B cell (primary cell): ENCODE measurements around the gene PLCB3. TPM values are rescaled to one million over a fixed set of nuclear protein-coding genes. Genes with fewer than 3 reads are reported as not detected.

Experiments
- ATAC-seq: fragments of 200-7000 bp; cut with Tn5 transposase; one replicate; pipeline ENCODE4 v1.10.0; 2021; ENCODE audit warnings: low read depth, mild to moderate bottlenecking, moderate number of reproducible peaks, moderate library complexity
- CTCF ChIA-PET: fragments of 350-600 bp; sonication (Branson Sonifier 250); formaldehyde crosslinking; loops from one replicate; lab custom pipeline; 2021; ENCODE audit warnings: antibody characterized with exemption, inconsistent platforms; lab: Charles Lee
- POLR2A ChIA-PET: fragments of 350-600 bp; sonication (Branson Sonifier 250); formaldehyde crosslinking; loops from one replicate; lab custom pipeline; 2021; ENCODE audit warnings: antibody characterized with exemption; lab: Charles Lee
- DNase-seq: peaks from one replicate; pipeline ENCODE4 v3.0.0; 2013
- H2AFZ ChIP-seq: 2 replicates; pipeline ENCODE4 v1.6.1; 2012; ENCODE audit warnings: mild to moderate bottlenecking, low read depth, low read length; ENCODE audit not compliant: insufficient read depth, poor library complexity, severe bottlenecking
- H3K27ac ChIP-seq, 2 donors: 1 replicate in 1 of 2; 2 replicates in 1 of 2; pipeline ENCODE4 v1.5.1; 2012 to 2013; ENCODE audit warnings: low read length in 2 of 2, mild to moderate bottlenecking in 2 of 2, moderate library complexity in 1 of 2
- H3K27me3 ChIP-seq, 4 experiments: fragments of 200-600 bp in 1 of 4; sonication (generic) in 1 of 4; replicated peaks in 1 of 4; 1 replicate in 2 of 4; 2 replicates in 2 of 4; pipeline versions ENCODE4 v1.6.1 to v1.7.0; 2013 to 2016; ENCODE audit warnings: low read length in 3 of 4, mild to moderate bottlenecking in 2 of 4, mixed read lengths in 1 of 4, moderate library complexity in 1 of 4; ENCODE audit not compliant: insufficient read depth in 4 of 4, control insufficient read depth in 3 of 4; ENCODE audit errors: control extremely low read depth in 1 of 4
- H3K36me3 ChIP-seq, 2 experiments: replicated peaks in 1 of 2; 1 replicate in 1 of 2; 2 replicates in 1 of 2; pipeline versions ENCODE4 v1.6.1 to v1.7.1; 2013; ENCODE audit warnings: low read length in 1 of 2; ENCODE audit not compliant: insufficient read depth in 2 of 2, control insufficient read depth in 1 of 2; ENCODE audit errors: control extremely low read depth in 1 of 2, extremely low read depth in 1 of 2
- H3K4me1 ChIP-seq, 2 donors: fragments of 200-600 bp in 1 of 2; sonication (generic) in 1 of 2; 1 replicate in 1 of 2; 2 replicates in 1 of 2; pipeline versions ENCODE4 v1.5.1 to v1.6.1; 2013 to 2017; ENCODE audit warnings: low read length in 2 of 2; ENCODE audit not compliant: control insufficient read depth in 2 of 2, insufficient read depth in 2 of 2
- H3K4me2 ChIP-seq: replicated peaks from 2 replicates; pipeline ENCODE3; 2012; ENCODE audit warnings: mild to moderate bottlenecking, low read depth, low read length; ENCODE audit not compliant: poor library complexity, severe bottlenecking
- H3K4me3 ChIP-seq, 5 experiments: fragments of 200-600 bp in 1 of 5; sonication (generic) in 1 of 5; 1 replicate in 3 of 5; 2 replicates in 2 of 5; pipeline versions ENCODE4 v1.5.1 to v1.7.0; 2011 to 2016; ENCODE audit warnings: low read length in 4 of 5, mild to moderate bottlenecking in 4 of 5, low read depth in 2 of 5, control low read depth in 1 of 5, moderate library complexity in 1 of 5; ENCODE audit not compliant: insufficient read depth in 1 of 5; ENCODE audit errors: control extremely low read depth in 1 of 5, extremely low read depth in 1 of 5
- H3K79me2 ChIP-seq: fragments of 200-600 bp; sonication (generic); one replicate; pipeline ENCODE4 v1.6.0; 2016; ENCODE audit warnings: low read length; ENCODE audit not compliant: control insufficient read depth, insufficient read depth
- H3K9ac ChIP-seq: fragments of 200-600 bp; sonication (generic); 2 replicates; pipeline ENCODE4 v1.6.1; 2017; ENCODE audit warnings: mild to moderate bottlenecking, low read length, moderate library complexity
- H3K9me3 ChIP-seq, 3 donors: one replicate each; pipeline versions ENCODE4 v1.6.1 to v1.7.1; 2013; ENCODE audit warnings: low read length in 2 of 3; ENCODE audit not compliant: control insufficient read depth in 2 of 3, insufficient read depth in 1 of 3; ENCODE audit errors: control extremely low read depth in 1 of 3
- H4K20me1 ChIP-seq: 2 replicates; pipeline ENCODE4 v1.6.0; 2012; ENCODE audit warnings: mild to moderate bottlenecking, low read length; ENCODE audit not compliant: insufficient read depth, control insufficient read depth, poor library complexity, severe bottlenecking
- H3K27ac Mint-ChIP-seq: one replicate; pipeline ENCODE4 v1.8.0; 2021; ENCODE audit warnings: mixed read lengths
- H3K27me3 Mint-ChIP-seq: one replicate; pipeline ENCODE4 v1.8.0; 2021; ENCODE audit warnings: mixed read lengths
- H3K4me1 Mint-ChIP-seq: one replicate; pipeline ENCODE4 v1.8.0; 2021; ENCODE audit warnings: mixed read lengths
- H3K4me3 Mint-ChIP-seq: one replicate; pipeline ENCODE4 v1.8.0; 2021; ENCODE audit warnings: mixed read lengths
- H3K9me3 Mint-ChIP-seq: one replicate; pipeline ENCODE4 v1.8.0; 2022; ENCODE audit warnings: mixed read lengths; ENCODE audit not compliant: insufficient read depth
- EZH2 ChIP-seq: IDR thresholded peaks from 2 replicates; pipeline ENCODE4 v1.6.1; 2012; ENCODE audit warnings: borderline replicate concordance, low read depth, mild to moderate bottlenecking, moderate library complexity, low read length; ENCODE audit not compliant: insufficient read depth, poor library complexity, severe bottlenecking
- WGBS: methylation state at CpG from one replicate; pipeline ENCODE4 v1.1.5; 2013; ENCODE audit warnings: missing lambda C conversion rate; ENCODE audit not compliant: insufficient coverage; 5-methylcytosine and 5-hydroxymethylcytosine counted together
- intact Hi-C: fragments of 100-400 bp; cut with micrococcal nuclease; formaldehyde crosslinking; loops from one replicate; pipeline ENCODE4 v1.10.0; 2022
- polyA plus RNA-seq: library from polyadenylated mRNA; depleted of rRNA; stranded (reverse); fragments of >200 nt; gene quantifications from 2 replicates; pipeline ENCODE4 v1.2.3, GENCODE V29; 2012
- total RNA-seq, 2 donors: library from RNA; stranded (reverse); fragments of 120-200 nt in 1 of 2; gene quantifications; 1 replicate in 1 of 2; 2 replicates in 1 of 2; pipeline versions ENCODE4 v1.2.3 to v1.2.4, GENCODE V29; 2013 to 2022
- TF ChIP-seq, protein P1 (sequence below): fragments of 200-600 bp; IDR thresholded peaks from one replicate; pipeline ENCODE4 v1.8.0; 2022; ENCODE audit warnings: antibody characterized with exemption, mild to moderate bottlenecking

Gene PLCB3
- total and polyA plus RNA-seq, 2 donors (not counting 1 experiment from before 2014, with no cell fraction given): 3.0 to 8.1 TPM

DNA sequence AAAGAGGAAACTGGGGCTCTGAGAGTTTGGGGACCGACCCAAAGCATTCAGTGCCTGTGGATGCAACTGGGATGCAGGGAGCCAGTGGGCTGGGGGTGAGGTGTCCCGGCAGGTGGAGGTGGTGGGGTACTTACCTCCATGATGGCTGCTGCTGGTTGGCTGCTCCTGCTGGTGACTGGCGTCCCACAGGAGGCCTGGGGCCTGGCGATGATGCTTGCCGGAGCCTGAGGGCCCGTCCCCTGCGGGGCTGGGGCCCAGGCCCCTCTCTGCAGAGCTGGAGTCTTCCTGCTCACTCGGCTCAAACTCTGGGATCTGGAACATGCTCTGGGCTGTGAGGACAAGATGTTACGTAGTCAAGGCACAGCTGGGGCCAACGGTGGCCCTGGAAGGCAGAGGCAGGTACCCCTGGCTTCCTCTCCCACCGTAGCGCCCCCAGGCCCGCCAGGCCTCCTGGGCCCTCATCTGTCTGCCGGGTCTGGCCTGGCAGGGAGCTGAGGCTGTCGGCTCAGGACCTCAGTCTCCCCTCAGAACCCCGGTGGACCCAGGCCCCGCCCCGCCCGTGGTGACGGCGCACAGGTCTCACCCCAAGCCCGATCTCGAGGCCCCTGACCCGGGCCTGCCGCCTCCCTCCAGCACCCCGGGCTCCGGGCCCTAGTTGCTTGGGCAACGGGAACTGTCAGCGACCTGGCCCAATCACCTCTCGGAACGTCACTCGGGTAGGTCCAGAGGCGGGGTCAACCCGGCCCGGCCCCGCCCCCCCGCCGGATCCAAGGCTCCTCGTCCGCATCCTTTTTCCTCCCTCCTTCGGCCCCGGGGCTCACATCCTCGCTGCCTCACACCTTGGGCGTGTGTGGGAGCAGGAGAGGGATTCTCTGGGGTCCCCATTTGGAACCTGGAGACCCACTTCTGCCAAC, 33.0 kb downstream of the PLCB3 start, which contains the start of gene BAD:
BAD (minus strand) TSS at position 618 of the 914 bp plus-strand sequence; CDS start at position 321, 297 bp downstream.
- Mint-ChIP-seq H3K4me3 (peak within 1 kb of the TSS; percentile 90), H3K27me3 (no peaks in the 10 kb centered on the region), H3K9me3 (no peaks in the 10 kb centered on the region), H3K27ac (peak within 1 kb of the TSS; percentile 96), H3K4me1 (peaks cover 20% of the 10 kb centered on the region)
- ChIA-PET CTCF (interaction anchor here (0.8 to 4.6 kb wide), 11 partner anchors 10 to 88 kb away, joined by 3 to 33 read pairs (median 6); partner anchors contain the start of genes CATSPERZ, PLCB3, PPP1R14B and PRDX5), POLR2A (interaction anchor here (0.6 to 5.7 kb wide), 11 partner anchors 8 to 80 kb away, joined by 3 to 67 read pairs (median 5); partner anchors contain the start of genes DNAJC4, ESRRA, FKBP2 and PLCB3)
- intact Hi-C loops: loop anchor here (1.0 to 2.0 kb wide), 3 partner anchors 33 to 54 kb away; partner anchors contain the start of genes DNAJC4, FKBP2 and PLCB3
- peaks cover 34% of the 10 kb centered on the region for H3K79me2 ChIP-seq
- ATAC-seq (peak; percentile 77), DNase-seq (peak; percentile 96)
- H3K27me3 ChIP-seq: no peaks in the 10 kb centered on the region
- peak within 1 kb of the TSS; percentile 100 for H3K27ac ChIP-seq
- H3K4me1 ChIP-seq: peaks cover 13 to 18% of the 10 kb centered on the region in 2 donors
- H3K4me2 ChIP-seq: peak within 1 kb of the TSS; percentile 97
- H3K9me3 ChIP-seq: no peaks in the 10 kb centered on the region
- TF ChIP-seq, protein P1, sequence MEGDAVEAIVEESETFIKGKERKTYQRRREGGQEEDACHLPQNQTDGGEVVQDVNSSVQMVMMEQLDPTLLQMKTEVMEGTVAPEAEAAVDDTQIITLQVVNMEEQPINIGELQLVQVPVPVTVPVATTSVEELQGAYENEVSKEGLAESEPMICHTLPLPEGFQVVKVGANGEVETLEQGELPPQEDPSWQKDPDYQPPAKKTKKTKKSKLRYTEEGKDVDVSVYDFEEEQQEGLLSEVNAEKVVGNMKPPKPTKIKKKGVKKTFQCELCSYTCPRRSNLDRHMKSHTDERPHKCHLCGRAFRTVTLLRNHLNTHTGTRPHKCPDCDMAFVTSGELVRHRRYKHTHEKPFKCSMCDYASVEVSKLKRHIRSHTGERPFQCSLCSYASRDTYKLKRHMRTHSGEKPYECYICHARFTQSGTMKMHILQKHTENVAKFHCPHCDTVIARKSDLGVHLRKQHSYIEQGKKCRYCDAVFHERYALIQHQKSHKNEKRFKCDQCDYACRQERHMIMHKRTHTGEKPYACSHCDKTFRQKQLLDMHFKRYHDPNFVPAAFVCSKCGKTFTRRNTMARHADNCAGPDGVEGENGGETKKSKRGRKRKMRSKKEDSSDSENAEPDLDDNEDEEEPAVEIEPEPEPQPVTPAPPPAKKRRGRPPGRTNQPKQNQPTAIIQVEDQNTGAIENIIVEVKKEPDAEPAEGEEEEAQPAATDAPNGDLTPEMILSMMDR: no peak
- TF ChIP-seq EZH2: no peak
- peak within 1 kb of the TSS; percentile 100 for H3K9ac ChIP-seq
- H2AFZ ChIP-seq: peak within 1 kb of the TSS; percentile 74
- WGBS: 5% methylated on average over 36 of the region's 44 CpGs
- H3K36me3 ChIP-seq: peaks cover 0 to 7% of the 10 kb centered on the region in 2 experiments
- H3K4me3 ChIP-seq: peak within 1 kb of the TSS; percentile 61 to 97 (median 90)
- H4K20me1 ChIP-seq: peaks cover 12% of the 10 kb centered on the region
